Mammary epithelial cell (primary cell): ENCODE measurements around the gene ANKS1B.

ENCODE experiments used
- CTCF ChIP-seq, 2 donors: IDR thresholded peaks in 1 of 2; conservative IDR thresholded peaks in 1 of 2; 2 replicates each; pipeline ENCODE4 v1.5.1; 2011 to 2012; ENCODE audit warnings: inconsistent platforms in 2 of 2, low read length in 2 of 2, mild to moderate bottlenecking in 2 of 2, control low read depth in 1 of 2, low read depth in 1 of 2; ENCODE audit not compliant: insufficient read depth in 1 of 2; ENCODE audit errors: extremely low read depth in 1 of 2
- EZH2 ChIP-seq: IDR thresholded peaks from 2 replicates; pipeline ENCODE4 v1.6.1; 2012; ENCODE audit warnings: low read length, inconsistent platforms, borderline replicate concordance

- TF ChIP-seq CTCF (conservative IDR thresholded peaks at IDR 0.05 in 1 of 2, IDR thresholded peaks at IDR 0.05 in 1 of 2; ENCODE audit: extremely low read depth in 1 of 2, insufficient read depth in 1 of 2, low read depth in 1 of 2, low read length in 2 of 2) (no peak), EZH2 (no peak)
These were observed 645.1 kb downstream of the ANKS1B start for GRCh38 chr12:99339663-99340062.
